ENCODE measurements around the gene TEDC1.

Gene TEDC1

DNA sequence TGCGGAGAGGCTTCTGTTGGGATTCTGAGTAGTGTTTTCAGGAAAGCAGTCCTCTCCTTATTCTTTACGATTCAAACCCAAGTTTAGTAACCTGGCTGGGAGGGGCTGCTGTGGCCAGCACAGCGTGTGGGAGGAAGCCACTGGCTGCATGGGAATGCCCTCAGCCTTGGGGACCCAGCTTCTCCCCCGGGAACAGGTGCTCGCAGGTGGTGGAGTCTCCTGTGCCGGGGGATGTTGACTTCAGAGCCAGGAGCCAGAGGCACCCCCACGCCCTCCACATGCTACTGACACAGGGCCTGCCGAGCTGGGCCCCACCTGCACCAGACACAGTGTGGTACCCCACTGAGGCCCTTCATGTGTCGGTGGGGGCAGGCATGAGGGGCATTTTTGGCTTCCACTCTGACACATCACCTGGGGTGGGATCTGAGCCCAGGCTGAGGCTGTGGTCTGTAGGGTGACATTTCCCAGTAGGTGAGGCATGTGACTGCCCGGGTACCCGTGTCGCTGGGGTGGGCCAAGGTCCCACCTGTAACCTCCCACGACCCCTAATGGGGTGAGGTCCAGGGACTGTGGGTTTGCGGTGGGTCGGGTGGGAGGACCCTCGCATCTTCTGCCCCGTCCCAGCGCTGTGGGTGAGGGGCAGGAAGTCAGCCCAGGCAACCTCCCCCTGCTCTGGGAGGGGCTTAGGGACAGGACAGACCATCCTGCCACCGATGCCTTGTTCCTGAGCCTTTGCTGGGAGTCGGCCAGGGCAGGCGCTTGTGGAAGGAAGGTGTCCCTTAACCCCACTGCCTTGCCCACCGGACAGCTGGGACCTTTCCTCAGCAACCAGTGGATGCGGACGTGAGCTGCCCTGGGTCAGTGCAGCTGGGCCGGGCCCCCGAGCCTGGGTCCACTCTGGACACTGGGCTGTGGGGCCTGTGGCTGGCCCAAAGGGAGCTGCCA lies 44.9 kb upstream of the TEDC1 start:
- no peaks in the 10 kb centered on the region for H3K9me3 ChIP-seq
- H3K27ac ChIP-seq = no peak overlapping the region
- H3K36me3 ChIP-seq = peaks cover 15% of the 10 kb centered on the region
- no peaks in the 10 kb centered on the region for H3K4me1 ChIP-seq (ENCODE audit: control insufficient read depth in 1 of 2, insufficient read depth in 1 of 2, low read depth in 1 of 2, low read length in 1 of 2)
- H3K4me3 ChIP-seq (ENCODE audit: low read depth in 1 of 2, low read length in 1 of 2) = no peak overlapping the region
- TF ChIP-seq, protein P1, sequence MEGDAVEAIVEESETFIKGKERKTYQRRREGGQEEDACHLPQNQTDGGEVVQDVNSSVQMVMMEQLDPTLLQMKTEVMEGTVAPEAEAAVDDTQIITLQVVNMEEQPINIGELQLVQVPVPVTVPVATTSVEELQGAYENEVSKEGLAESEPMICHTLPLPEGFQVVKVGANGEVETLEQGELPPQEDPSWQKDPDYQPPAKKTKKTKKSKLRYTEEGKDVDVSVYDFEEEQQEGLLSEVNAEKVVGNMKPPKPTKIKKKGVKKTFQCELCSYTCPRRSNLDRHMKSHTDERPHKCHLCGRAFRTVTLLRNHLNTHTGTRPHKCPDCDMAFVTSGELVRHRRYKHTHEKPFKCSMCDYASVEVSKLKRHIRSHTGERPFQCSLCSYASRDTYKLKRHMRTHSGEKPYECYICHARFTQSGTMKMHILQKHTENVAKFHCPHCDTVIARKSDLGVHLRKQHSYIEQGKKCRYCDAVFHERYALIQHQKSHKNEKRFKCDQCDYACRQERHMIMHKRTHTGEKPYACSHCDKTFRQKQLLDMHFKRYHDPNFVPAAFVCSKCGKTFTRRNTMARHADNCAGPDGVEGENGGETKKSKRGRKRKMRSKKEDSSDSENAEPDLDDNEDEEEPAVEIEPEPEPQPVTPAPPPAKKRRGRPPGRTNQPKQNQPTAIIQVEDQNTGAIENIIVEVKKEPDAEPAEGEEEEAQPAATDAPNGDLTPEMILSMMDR (IDR thresholded peaks at IDR 0.05) = no peak
- H3K27me3 ChIP-seq = no peaks in the 10 kb centered on the region

DNA sequence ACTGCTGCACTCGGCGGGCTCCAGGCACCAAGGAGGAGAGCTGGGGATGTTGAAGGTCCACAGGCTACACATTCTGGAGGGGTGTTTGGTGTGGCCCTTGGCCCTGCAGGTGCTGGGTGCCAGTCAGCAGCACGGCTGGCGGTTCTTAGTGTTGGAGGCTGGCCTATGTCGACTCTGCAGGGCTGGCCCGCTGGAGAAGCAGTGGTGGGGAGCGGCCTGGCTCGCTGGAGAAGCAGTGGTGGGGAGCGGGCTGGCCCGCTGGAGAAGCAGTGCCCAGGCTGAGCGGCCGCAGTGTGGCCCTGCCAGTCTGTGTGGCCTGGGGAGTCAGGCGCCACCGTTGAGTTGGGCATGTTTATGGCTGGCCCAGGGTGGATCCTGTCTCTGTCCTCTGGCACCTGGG lies 44.1 kb upstream of the TEDC1 start:
- TF ChIP-seq, protein P1 (IDR thresholded peaks at IDR 0.05) = no peak
- H3K4me1 ChIP-seq (ENCODE audit: control insufficient read depth in 1 of 2, insufficient read depth in 1 of 2, low read depth in 1 of 2, low read length in 1 of 2) = no peaks in the 10 kb centered on the region
- H3K9me3 ChIP-seq = no peaks in the 10 kb centered on the region
- H3K4me3 ChIP-seq (ENCODE audit: low read depth in 1 of 2, low read length in 1 of 2) = no peak overlapping the region
- H3K27ac ChIP-seq = no peak overlapping the region
- peaks cover 18% of the 10 kb centered on the region for H3K36me3 ChIP-seq
- H3K27me3 ChIP-seq = no peaks in the 10 kb centered on the region

DNA sequence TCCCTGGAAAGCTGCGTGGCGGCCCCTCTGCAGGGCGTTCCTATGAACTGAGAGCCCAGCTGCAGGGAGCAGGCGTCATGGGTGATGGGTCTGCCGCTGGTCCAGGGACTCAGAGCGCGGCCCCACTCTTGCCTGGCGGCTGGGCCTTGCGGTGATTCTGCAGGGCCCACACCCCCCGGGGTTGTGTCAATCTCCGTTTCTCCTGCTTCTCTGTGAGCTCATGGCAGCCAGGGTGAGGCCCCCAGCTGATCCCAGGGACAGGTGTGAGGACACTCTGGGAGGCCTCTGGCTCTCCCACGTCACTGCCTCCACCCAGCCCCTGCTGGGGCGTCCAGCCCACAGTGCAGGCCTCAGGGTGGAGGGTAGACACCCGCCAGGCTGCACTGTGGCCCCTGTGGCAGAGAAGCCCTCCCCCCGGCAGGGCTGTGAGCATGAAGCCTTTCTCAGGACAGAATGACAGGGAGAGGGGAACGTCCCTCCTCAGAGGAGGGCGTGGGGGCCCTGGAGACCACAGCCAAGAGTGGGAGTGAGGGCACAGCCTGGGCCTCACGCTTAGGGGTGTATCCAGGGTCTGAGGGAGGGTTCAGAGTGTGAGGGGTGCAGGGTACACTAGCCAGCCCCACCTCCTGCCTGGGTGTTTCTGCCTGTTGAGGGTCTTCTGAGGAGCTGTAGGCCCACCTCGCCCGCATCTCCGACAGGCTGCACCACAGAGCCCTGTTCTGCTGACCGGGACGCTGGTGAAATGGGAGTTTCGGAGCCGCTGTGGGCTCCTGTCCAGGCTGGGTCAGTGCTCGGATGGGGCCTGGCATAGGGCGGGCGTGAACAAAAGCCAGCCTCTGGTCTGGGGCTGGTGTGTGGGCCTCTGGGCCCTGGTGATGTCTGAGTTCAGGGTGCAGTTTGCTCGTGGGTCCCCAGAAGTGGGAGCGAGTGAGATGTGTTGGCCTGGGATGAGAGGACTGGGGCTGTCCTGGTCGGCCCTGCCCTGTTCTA lies 43.1 kb upstream of the TEDC1 start:
- peaks cover 25% of the 10 kb centered on the region for H3K36me3 ChIP-seq
- TF ChIP-seq, protein P1 (IDR thresholded peaks at IDR 0.05) = no peak
- H3K27me3 ChIP-seq = no peaks in the 10 kb centered on the region

DNA sequence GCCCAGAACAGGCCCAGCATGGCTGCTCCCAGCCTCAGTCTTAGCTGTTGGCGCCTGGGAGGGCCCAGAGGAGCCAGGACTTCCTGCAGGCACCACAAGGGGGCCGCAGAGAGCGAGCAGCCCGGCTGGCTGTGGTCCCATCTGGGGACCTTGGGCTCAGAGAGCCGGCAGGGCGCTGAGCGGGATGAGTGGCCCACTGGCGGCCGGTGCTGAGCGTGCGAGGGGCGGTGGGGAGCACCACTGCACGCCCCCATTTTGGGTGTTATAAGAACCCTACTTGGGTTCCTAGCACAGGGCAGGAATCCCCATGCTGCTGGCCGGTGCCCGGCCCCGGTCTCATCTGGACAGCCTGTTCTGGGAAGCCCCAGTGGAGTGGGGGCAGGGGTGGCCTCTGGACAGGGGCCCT lies 42.3 kb upstream of the TEDC1 start:
- no peak overlapping the region for H3K4me3 ChIP-seq (ENCODE audit: low read depth in 1 of 2, low read length in 1 of 2)
- no peaks in the 10 kb centered on the region for H3K4me1 ChIP-seq (ENCODE audit: control insufficient read depth in 1 of 2, insufficient read depth in 1 of 2, low read depth in 1 of 2, low read length in 1 of 2)
- TF ChIP-seq, protein P1 (IDR thresholded peaks at IDR 0.05) = peak; percentile 44
- no peaks in the 10 kb centered on the region for H3K9me3 ChIP-seq
- H3K36me3 ChIP-seq = peaks cover 29% of the 10 kb centered on the region
- no peaks in the 10 kb centered on the region for H3K27me3 ChIP-seq
- H3K27ac ChIP-seq = no peak overlapping the region

More for the DNA sequence above, 43.1 kb upstream of the TEDC1 start:
- Histone ChIP-seq H3K9me3 (no peaks in the 10 kb centered on the region), H3K4me3 (ENCODE audit: low read depth in 1 of 2, low read length in 1 of 2) (no peak overlapping the region), H3K27ac (no peak overlapping the region), H3K4me1 (ENCODE audit: control insufficient read depth in 1 of 2, insufficient read depth in 1 of 2, low read depth in 1 of 2, low read length in 1 of 2) (no peaks in the 10 kb centered on the region)

DNA sequence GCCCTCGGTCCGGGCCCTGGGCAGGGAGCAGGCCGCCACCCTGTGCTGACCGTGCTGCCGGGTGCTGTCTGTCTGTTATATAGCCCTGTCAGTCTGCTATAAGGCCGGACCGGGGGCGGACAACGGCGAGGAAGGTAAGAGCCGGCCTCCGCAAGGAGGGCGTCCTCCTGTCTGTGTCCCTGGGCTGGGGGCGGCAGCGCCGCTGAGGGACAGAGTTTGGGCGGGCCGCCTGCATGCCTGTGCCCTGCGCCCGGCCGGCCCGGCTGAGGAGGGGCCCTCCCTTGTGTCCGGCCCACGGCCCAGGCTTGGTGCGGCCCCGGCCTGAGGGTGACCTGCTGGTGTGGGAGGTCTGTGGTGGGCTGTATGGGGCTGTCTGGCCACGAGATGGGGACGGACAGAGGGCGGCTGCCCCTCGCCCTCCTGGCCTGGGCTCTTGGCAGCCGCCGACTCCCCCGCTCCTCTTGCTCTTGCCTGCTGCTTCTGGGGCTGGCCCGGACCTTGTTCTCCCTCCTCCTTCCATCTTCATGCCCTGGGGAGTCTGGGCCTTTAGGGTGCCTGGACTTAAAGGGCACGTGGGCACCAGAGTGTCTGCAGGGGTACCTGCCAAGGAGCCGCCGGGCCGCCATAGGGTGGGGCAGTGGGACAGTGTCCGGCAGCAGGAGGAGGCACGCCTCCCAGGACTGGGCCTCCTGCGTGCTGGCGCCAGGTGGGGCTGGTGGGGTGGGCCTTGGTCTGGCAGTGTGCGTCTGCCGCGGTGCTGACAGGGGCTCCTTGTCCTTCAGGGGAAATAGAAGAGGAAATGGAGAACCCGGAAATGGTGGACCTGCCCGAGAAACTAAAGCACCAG lies 41.5 kb upstream of the TEDC1 start:
- Histone ChIP-seq H3K4me1 (ENCODE audit: control insufficient read depth in 1 of 2, insufficient read depth in 1 of 2, low read depth in 1 of 2, low read length in 1 of 2) (no peaks in the 10 kb centered on the region), H3K27me3 (no peaks in the 10 kb centered on the region), H3K4me3 (ENCODE audit: low read depth in 1 of 2, low read length in 1 of 2) (no peak overlapping the region), H3K9me3 (no peaks in the 10 kb centered on the region), H3K36me3 (peaks cover 33% of the 10 kb centered on the region), H3K27ac (no peak overlapping the region)
- TF ChIP-seq, protein P1 (IDR thresholded peaks at IDR 0.05) = no peak
